Esophagus squamous epithelium (tissue), 5 donors: ENCODE data around the gene ISG15. TPM values are rescaled to one million over a fixed set of nuclear protein-coding genes. Genes with fewer than 3 reads are reported as not detected.
A peak's percentile ranks its signal among the peaks of the same experiment; 100 is the strongest.

Source experiments
- DNase-seq: peaks from one replicate; lab custom pipeline; 2025; lab: John Stamatoyannopoulos, UW
- H3K27ac ChIP-seq, 4 donors: fragments of 200-600 bp; sonication (generic); one replicate each; pipeline ENCODE4 v1.5.1; 2016 to 2019; ENCODE audit warnings: mild to moderate bottlenecking in 1 of 4
- H3K27me3 ChIP-seq, 4 donors: fragments of 200-600 bp; sonication (generic); 1 replicate in 3 of 4; 2 replicates in 1 of 4; pipeline versions ENCODE4 v1.5.1 to v1.6.0; 2017 to 2021; ENCODE audit warnings: antibody characterized with exemption in 1 of 4
- H3K36me3 ChIP-seq, 3 donors: fragments of 200-600 bp; sonication (generic); one replicate each; pipeline ENCODE4 v1.5.1; 2016 to 2019
- H3K4me1 ChIP-seq, 3 donors: fragments of 200-600 bp; sonication (generic); one replicate each; pipeline ENCODE4 v1.5.1; 2017 to 2019
- H3K4me3 ChIP-seq, 4 donors: fragments of 200-600 bp; sonication (generic); 1 replicate in 3 of 4; 2 replicates in 1 of 4; pipeline ENCODE4 v1.5.1; 2016 to 2019; ENCODE audit warnings: mild to moderate bottlenecking in 2 of 4, moderate library complexity in 1 of 4
- H3K9me3 ChIP-seq, 3 donors: fragments of 200-600 bp; sonication (generic); one replicate each; pipeline ENCODE4 v1.5.1; 2016 to 2019
- CTCF ChIP-seq, 6 experiments: fragments of 450-650 bp in 4 of 6; fragments of 200-600 bp in 2 of 6; sonication (generic) in 2 of 6; IDR thresholded peaks; one replicate each; pipeline ENCODE4 v1.5.1; 2016 to 2019; ENCODE audit warnings: antibody characterized with exemption in 6 of 6, mild to moderate bottlenecking in 4 of 6, moderate library complexity in 4 of 6
- POLR2A ChIP-seq, 4 donors: fragments of 450-650 bp; IDR thresholded peaks; one replicate each; pipeline ENCODE4 v1.6.1; 2017; ENCODE audit warnings: antibody characterized with exemption in 4 of 4, mild to moderate bottlenecking in 4 of 4, moderate library complexity in 3 of 4
- WGBS, 2 donors: methylation state at CpG; one replicate each; pipeline ENCODE4 v1.1.5; 2018; 5-methylcytosine and 5-hydroxymethylcytosine counted together
- intact Hi-C: fragments of 100-400 bp; cut with DNase I; formaldehyde crosslinking; loops from one replicate; pipeline ENCODE4 v1.15.0; 2022
- total RNA-seq, 4 donors: library from RNA; depleted of rRNA; stranded (reverse); fragments of >200 nt; gene quantifications; one replicate each; pipeline ENCODE4 v1.1.0, GENCODE V29; 2016
- donor health status: DM: yes; HTN: yes; CAD: no.

Gene ISG15
- total RNA-seq, result 10 to 100 TPM in 2 of 4 donors, 1 to 10 TPM in 2; 7.2 to 44.3 (median 10.3) TPM

DNA sequence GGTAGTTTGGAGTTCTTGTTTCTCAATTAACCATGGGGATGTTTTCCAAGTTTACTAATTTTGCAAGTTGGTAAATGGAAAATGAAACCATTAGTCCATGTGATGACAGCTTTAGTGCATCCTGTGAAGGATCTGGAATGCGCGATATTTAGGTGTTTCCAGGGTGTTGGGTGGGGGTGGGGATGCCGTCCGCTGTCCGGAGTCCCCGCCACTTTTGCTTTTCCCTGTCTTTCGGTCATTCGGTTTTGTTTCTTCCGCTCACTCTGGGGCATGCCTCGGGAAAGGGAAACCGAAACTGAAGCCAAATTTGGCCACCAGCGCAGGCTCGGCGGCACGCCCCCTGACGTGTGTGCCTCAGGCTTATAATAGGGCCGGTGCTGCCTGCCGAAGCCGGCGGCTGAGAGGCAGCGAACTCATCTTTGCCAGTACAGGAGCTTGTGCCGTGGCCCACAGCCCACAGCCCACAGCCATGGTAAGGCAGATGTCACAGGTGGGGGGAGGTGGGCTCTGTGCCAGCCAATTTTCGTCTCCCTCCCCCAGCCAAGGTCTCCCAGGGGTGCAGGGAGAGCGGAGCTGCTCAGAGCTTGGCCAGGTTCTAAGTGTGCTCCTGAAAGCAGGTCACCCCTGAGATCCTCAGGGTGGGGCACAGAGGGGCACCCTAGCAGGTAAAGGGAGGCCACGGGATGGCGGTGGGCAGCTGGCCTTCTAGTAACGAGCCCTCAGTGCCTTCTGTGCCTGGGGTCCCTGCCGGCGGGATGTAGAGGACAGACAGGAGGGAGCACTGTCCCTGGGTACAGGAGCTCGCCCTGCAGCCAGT, at the start of gene ISG15:
TSS of gene ISG15 (plus strand) at position 393 of the 817 bp plus-strand sequence. CDS start at position 470, 77 bp downstream.
- no peaks in the 10 kb centered on the region for H3K36me3 ChIP-seq
- intact Hi-C loops, result no loop called here
- H3K27me3 ChIP-seq, result no peaks in the 10 kb centered on the region
- TF ChIP-seq CTCF (IDR thresholded peaks at IDR 0.05), result peak in 1 of 6 experiments; percentile 3
- TF ChIP-seq POLR2A (IDR thresholded peaks at IDR 0.05), result peak in 3 of 4 donors; percentile 24 to 80 (median 55)
- peaks cover 8 to 25% (median 21%) of the 10 kb centered on the region in 3 donors for H3K4me1 ChIP-seq
- 0 to 5% methylated on average over 9 to 12 of the region's 30 CpGs for WGBS, 2 donors
- H3K27ac ChIP-seq, result peak within 1 kb of the TSS; percentile 70 to 97 (median 92)
- H3K4me3 ChIP-seq, result peak within 1 kb of the TSS; percentile 43 to 86 (median 64)
- peak; percentile 67 for DNase-seq
- no peaks in the 10 kb centered on the region for H3K9me3 ChIP-seq

GRCh38 chr1:963746-964525, 49.4 kb upstream of the ISG15 start:
- Histone ChIP-seq H3K9me3 (no peaks in the 10 kb centered on the region), H3K4me3 (no peak overlapping the region), H3K27me3 (peaks cover 0 to 25% (median 0%) of the 10 kb centered on the region in 4 donors), H3K36me3 (peaks cover 0 to 34% (median 10%) of the 10 kb centered on the region in 3 donors), H3K4me1 (peaks cover 32 to 75% (median 40%) of the 10 kb centered on the region in 3 donors), H3K27ac (no peak overlapping the region)
- intact Hi-C loops, result no loop called here
- no peak for DNase-seq
- TF ChIP-seq POLR2A (IDR thresholded peaks at IDR 0.05) (no peak), CTCF (IDR thresholded peaks at IDR 0.05) (no peak)
- 86 to 90% methylated on average over 9 of the region's 47 CpGs for WGBS, 2 donors

- peaks cover 0 to 34% (median 10%) of the 10 kb centered on the region in 3 donors for H3K36me3 ChIP-seq
- H3K27me3 ChIP-seq, result peaks cover 0 to 19% (median 0%) of the 10 kb centered on the region in 4 donors
- H3K4me3 ChIP-seq, result no peak overlapping the region
- 87 to 90% methylated on average over 17 of the region's 51 CpGs for WGBS, 2 donors
- no peaks in the 10 kb centered on the region for H3K9me3 ChIP-seq
- peaks cover 27 to 78% (median 33%) of the 10 kb centered on the region in 3 donors for H3K4me1 ChIP-seq
- intact Hi-C loops, result no loop called here
- peak overlapping the region in 2 of 4 donors; percentile 98 for H3K27ac ChIP-seq
- no peak for TF ChIP-seq POLR2A (IDR thresholded peaks at IDR 0.05)
- TF ChIP-seq CTCF (IDR thresholded peaks at IDR 0.05), result no peak
- DNase-seq, result no peak
Measured at GRCh38 chr1:964691-965525, 48.4 kb upstream of the ISG15 start.

GRCh38 chr1:965526-966134, 47.7 kb upstream of the ISG15 start:
- peaks cover 23 to 80% (median 34%) of the 10 kb centered on the region in 3 donors for H3K4me1 ChIP-seq
- intact Hi-C loops, result no loop called here
- H3K27ac ChIP-seq, result peak overlapping the region; percentile 91 to 99 (median 98)
- H3K27me3 ChIP-seq, result peaks cover 0 to 26% (median under 1%) of the 10 kb centered on the region in 4 donors
- 77 to 87% methylated on average over 4 to 16 of the region's 26 CpGs for WGBS, 2 donors
- peak overlapping the region; percentile 72 to 83 (median 74) for H3K4me3 ChIP-seq
- TF ChIP-seq CTCF (IDR thresholded peaks at IDR 0.05) (no peak), POLR2A (IDR thresholded peaks at IDR 0.05) (no peak)
- H3K36me3 ChIP-seq, result peaks cover 0 to 34% (median 10%) of the 10 kb centered on the region in 3 donors
- DNase-seq, result no peak
- H3K9me3 ChIP-seq, result no peaks in the 10 kb centered on the region
